Heart left ventricle (tissue), 16 donors: ENCODE data around the gene FNDC11. TPM values are rescaled to one million over a fixed set of nuclear protein-coding genes. Genes with fewer than 3 reads are reported as not detected.
A peak's percentile ranks its signal among the peaks of the same experiment; 100 is the strongest.

ENCODE experiments used
- ATAC-seq, 4 donors: fragments of 200-7000 bp; cut with Tn5 transposase; one replicate each; pipeline ENCODE4 v1.9.1; 2020 to 2022; ENCODE audit warnings: moderate library complexity in 4 of 4, mild to moderate bottlenecking in 3 of 4, moderate number of reproducible peaks in 1 of 4
- DNase-seq, 5 donors: peaks; one replicate each; pipeline ENCODE4 v3.0.0-alpha.2; 2020
- H3K27ac ChIP-seq, 12 donors: fragments of 200-600 bp; sonication (generic) in 4 of 12; one replicate each; pipeline versions ENCODE4 v1.5.0 to v1.8.0; 2016 to 2022; ENCODE audit warnings: mild to moderate bottlenecking in 2 of 12
- H3K27me3 ChIP-seq, 9 donors: fragments of 200-600 bp; sonication (generic) in 2 of 9; one replicate each; pipeline versions ENCODE4 v1.5.1 to v1.8.0; 2016 to 2022; ENCODE audit warnings: mild to moderate bottlenecking in 3 of 9
- H3K36me3 ChIP-seq, 9 donors: fragments of 200-600 bp; sonication (generic) in 2 of 9; one replicate each; pipeline versions ENCODE4 v1.5.0 to v1.8.0; 2018 to 2022; ENCODE audit warnings: mild to moderate bottlenecking in 2 of 9
- H3K4me1 ChIP-seq, 12 donors: fragments of 200-600 bp; sonication (generic) in 4 of 12; one replicate each; pipeline versions ENCODE4 v1.5.0 to v1.8.0; 2016 to 2022; ENCODE audit warnings: mild to moderate bottlenecking in 3 of 12
- H3K4me3 ChIP-seq, 12 donors: fragments of 200-600 bp; sonication (generic) in 4 of 12; one replicate each; pipeline versions ENCODE4 v1.5.0 to v1.8.0; 2017 to 2022; ENCODE audit warnings: mild to moderate bottlenecking in 9 of 12, moderate library complexity in 4 of 12
- H3K9me3 ChIP-seq, 12 donors: fragments of 200-600 bp; sonication (generic) in 4 of 12; one replicate each; pipeline versions ENCODE4 v1.5.0 to v1.8.0; 2016 to 2022; ENCODE audit warnings: mild to moderate bottlenecking in 1 of 12
- CTCF ChIP-seq, 12 donors: fragments of 200-600 bp; sonication (generic) in 4 of 12; IDR thresholded peaks; one replicate each; pipeline versions ENCODE4 v1.5.0 to v1.8.0; 2018 to 2022; ENCODE audit warnings: antibody characterized with exemption in 12 of 12, mild to moderate bottlenecking in 5 of 12
- POLR2A ChIP-seq, 2 donors: fragments of 450-650 bp; IDR thresholded peaks; one replicate each; pipeline ENCODE4 v1.6.1; 2017; ENCODE audit warnings: antibody characterized with exemption in 2 of 2, mild to moderate bottlenecking in 2 of 2, moderate library complexity in 2 of 2
- WGBS, 4 donors: extraction: QIAGEN DNeasy Blood & Tissue Kit in 2 of 4; methylation state at CpG; one replicate each; pipeline versions ENCODE4 v1.1.5 to v1.1.7; 2013 to 2018; 5-methylcytosine and 5-hydroxymethylcytosine counted together
- intact Hi-C, 10 donors: fragments of 100-400 bp; cut with DNase I; formaldehyde crosslinking; loops; one replicate each; pipeline versions ENCODE4 v1.11.1 to v1.14.2; 2022
- polyA plus RNA-seq, 2 donors: library from polyadenylated mRNA; stranded (reverse); fragments of 200-250 nt; gene quantifications; one replicate each; pipeline ENCODE4 v1.2.3, GENCODE V29; 2013
- total RNA-seq, 9 donors: library from RNA; depleted of rRNA in 2 of 9; stranded (reverse); fragments of >200 nt in 2 of 9; fragmentation: NEBNext Ultra II Directional in 3 of 9; extraction: Animal tissue kit (Norgen Biotek cat#: 25700) in 3 of 9; gene quantifications; one replicate each; pipeline versions ENCODE4 v1.1.0 to v1.2.4, GENCODE V29; 2016 to 2023
- donor health status: ischemic (EF 13 %, LVEDD 7.1; RV severe dilation, severe dysfunction).
- donor health status: healthy with polysubstance abuse.
- donor health status: DM: no; HTN: yes; CAD: no.
- donor health status: DM: no; HTN: no; CAD: no.
- donor health status: ischemic (EF 25% LVEDD 6.9; RV normal size, moderate dysfunction).
- donor health status: ischemic (EF 25% LVEDD 5.7; RV mildly dilated, moderate dysfunction).
- donor health status: healthy.
- donor health status: DM: yes; HTN: yes; CAD: no.
- donor health status: ischemic (EF 35%, LVEDD 5.7; RV mildly dilated, moderate dysfunction).
- donor health status: nonischemic (EF 11% LVEDD 7.7; RV severe dilation, severe dysfunction).
- donor health status: DM: yes; HTN: yes; CAD: no.
- donor health status: PGD.
- donor health status: ischemic (EF 29% LVEDD 5.4; RV normal size, mild dysfunction).
- donor health status: nonischemic (EF 23%, LVEDD 6.1; RV moderate dilation, normal function).

The FNDC11 gene
- total and polyA plus RNA-seq, 11 donors: 0.08 to 0.23 (median 0.17) TPM; not detected in 5

- TF ChIP-seq POLR2A (IDR thresholded peaks at IDR 0.05) (no peak), CTCF (IDR thresholded peaks at IDR 0.05) (no peak)
- no peak for ATAC-seq
- Histone ChIP-seq H3K4me3 (no peak overlapping the region), H3K9me3 (no peaks in the 10 kb centered on the region), H3K27me3 (no peaks in the 10 kb centered on the region), H3K36me3 (peaks cover 4 to 89% (median 54%) of the 10 kb centered on the region in 9 donors), H3K4me1 (peaks cover 0 to 29% (median 0%) of the 10 kb centered on the region in 12 donors), H3K27ac (no peak overlapping the region)
- no peak for DNase-seq
- intact Hi-C loops: no loop called here
- 93 to 95% (median 95%) methylated on average over 51 to 61 of the region's 61 CpGs for WGBS, 4 donors
Observed at GRCh38 chr20:63565021-63565698, 11.2 kb downstream of the FNDC11 start.

- Histone ChIP-seq H3K36me3 (peaks cover 4 to 83% (median 48%) of the 10 kb centered on the region in 9 donors), H3K27me3 (no peaks in the 10 kb centered on the region), H3K4me1 (peaks cover 0 to 29% (median 0%) of the 10 kb centered on the region in 12 donors), H3K27ac (no peak overlapping the region), H3K4me3 (no peak overlapping the region), H3K9me3 (no peaks in the 10 kb centered on the region)
- TF ChIP-seq CTCF (IDR thresholded peaks at IDR 0.05) (no peak), POLR2A (IDR thresholded peaks at IDR 0.05) (no peak)
- 96 to 97% (median 97%) methylated on average over 33 to 43 of the region's 43 CpGs for whole genome bisulfite sequencing, 4 donors
- ATAC-seq (no peak), DNase-seq (no peak)
- intact Hi-C loops: no loop called here
Observed at GRCh38 chr20:63565699-63566335, 11.9 kb downstream of the FNDC11 start.

- intact Hi-C loops: no loop called here
- ATAC-seq: peak in 2 of 4 donors; percentile 23 to 28
- H3K36me3 ChIP-seq: peaks cover 4 to 75% (median 40%) of the 10 kb centered on the region in 9 donors
- WGBS, 4 donors: 90 to 93% (median 91%) methylated on average over 25 to 46 of the region's 46 CpGs
- H3K4me1 ChIP-seq: peaks cover 0 to 29% (median 0%) of the 10 kb centered on the region in 12 donors
- no peak overlapping the region for H3K4me3 ChIP-seq
- DNase-seq: no peak
- no peaks in the 10 kb centered on the region for H3K9me3 ChIP-seq
- no peak overlapping the region for H3K27ac ChIP-seq
- no peaks in the 10 kb centered on the region for H3K27me3 ChIP-seq
- no peak for TF ChIP-seq POLR2A (IDR thresholded peaks at IDR 0.05)
- TF ChIP-seq CTCF (IDR thresholded peaks at IDR 0.05): no peak
Observed at GRCh38 chr20:63566395-63567135, 12.6 kb downstream of the FNDC11 start.

- ATAC-seq (peak in 1 of 4 donors; percentile 2), DNase-seq (no peak)
- no peak for TF ChIP-seq POLR2A (IDR thresholded peaks at IDR 0.05)
- TF ChIP-seq CTCF (IDR thresholded peaks at IDR 0.05): no peak
- Histone ChIP-seq H3K4me3 (no peak overlapping the region), H3K27me3 (peaks cover 0 to 3% (median 0%) of the 10 kb centered on the region in 9 donors), H3K4me1 (peaks cover 0 to 30% (median 0%) of the 10 kb centered on the region in 12 donors), H3K36me3 (peaks cover 4 to 73% (median 37%) of the 10 kb centered on the region in 9 donors), H3K9me3 (no peaks in the 10 kb centered on the region), H3K27ac (no peak overlapping the region)
- WGBS, 4 donors: 92 to 96% (median 94%) methylated on average over 14 to 22 of the region's 22 CpGs
- intact Hi-C loops: no loop called here
Observed at GRCh38 chr20:63567136-63567385, 13.1 kb downstream of the FNDC11 start.
